Pancreas (tissue), 10 donors: ENCODE measurements around the gene B4GALNT3. TPM values are rescaled to one million over a fixed set of nuclear protein-coding genes. Genes with fewer than 3 reads are reported as not detected.

Source experiments
- ATAC-seq, 4 donors: fragments of 200-7000 bp; cut with Tn5 transposase; one replicate each; pipeline versions ENCODE4 v1.8.0 to v1.9.1; 2020; ENCODE audit warnings: mild to moderate bottlenecking in 4 of 4, moderate library complexity in 4 of 4
- DNase-seq, 6 donors: peaks; one replicate each; pipeline ENCODE4 v3.0.0-alpha.2; 2020
- FAIRE-seq: peaks from 2 replicates; lab custom pipeline; 2012; peaks lifted over from hg19 to GRCh38; lab: Jason Lieb, UNC
- H3K27ac ChIP-seq, 4 donors: fragments of 200-600 bp; sonication (generic); 1 replicate in 3 of 4; 2 replicates in 1 of 4; pipeline versions ENCODE4 v1.5.0 to v1.8.0; 2020
- H3K27me3 ChIP-seq, 4 donors: fragments of 200-600 bp; one replicate each; pipeline ENCODE4 v1.8.0; 2021
- H3K36me3 ChIP-seq, 3 donors: fragments of 200-600 bp; sonication (generic) in 1 of 3; one replicate each; pipeline versions ENCODE4 v1.5.0 to v1.8.0; 2020 to 2021
- H3K4me1 ChIP-seq, 3 donors: fragments of 200-600 bp; one replicate each; pipeline ENCODE4 v1.8.0; 2021
- H3K4me3 ChIP-seq, 4 donors: fragments of 200-600 bp; sonication (generic) in 2 of 4; one replicate each; pipeline versions ENCODE4 v1.5.0 to v1.8.0; 2020 to 2021
- H3K9me3 ChIP-seq, 4 donors: fragments of 200-600 bp; one replicate each; pipeline ENCODE4 v1.8.0; 2021
- CTCF ChIP-seq, 4 donors: fragments of 200-600 bp; sonication (generic) in 3 of 4; IDR thresholded peaks; one replicate each; pipeline versions ENCODE4 v1.5.0 to v1.8.0; 2021; ENCODE audit warnings: antibody characterized with exemption in 4 of 4
- WGBS, 2 donors: extraction: QIAGEN DNeasy Blood & Tissue Kit; methylation state at CpG; one replicate each; pipeline ENCODE4 v1.1.7; 2013; 5-methylcytosine and 5-hydroxymethylcytosine counted together
- intact Hi-C, 3 donors: fragments of 100-400 bp; cut with DNase I; formaldehyde crosslinking; loops; one replicate each; pipeline versions ENCODE4 v1.11.1 to v1.14.2; 2022
- polyA plus RNA-seq, 2 donors: library from polyadenylated mRNA; stranded (reverse); fragments of 200-250 nt; gene quantifications; one replicate each; pipeline ENCODE4 v1.2.3, GENCODE V29; 2013
- total RNA-seq, 6 donors: library from RNA; stranded (reverse); fragmentation: NEBNext Ultra II Directional in 4 of 6; extraction: Animal tissue kit (Norgen Biotek cat#: 25700) in 4 of 6; gene quantifications; one replicate each; pipeline versions ENCODE4 v1.2.1 to v1.2.4, GENCODE V29; 2021 to 2023
- donor health status: healthy with polysubstance abuse.
- donor health status: DM: no; HTN: no; CAD: no; lungs with moderate emphysema.
- donor health status: DM: no; HTN: no; CAD: no.
- donor health status: control.
- donor health status: control.
- donor health status: Bipolar disorder and iron deficiency.
- donor health status: DM: yes; HTN: yes; CAD: no.
- donor health status: DM: no; HTN: no; CAD: no.
- donor health status: DM: no; HTN: no; CAD: no.
- donor health status: DM: yes; HTN: yes; CAD: no.

The B4GALNT3 gene
- total and polyA plus RNA-seq, 8 donors = 3.8 to 19.5 (median 7.7) TPM

- intact Hi-C loops = no loop called here
- Histone ChIP-seq H3K27me3 (peaks cover 0 to 3% (median 0%) of the 10 kb centered on the region in 4 donors), H3K36me3 (no peaks in the 10 kb centered on the region), H3K27ac (no peak overlapping the region), H3K4me1 (no peaks in the 10 kb centered on the region), H3K9me3 (no peaks in the 10 kb centered on the region), H3K4me3 (no peak overlapping the region)
- FAIRE-seq = no peak
- no peak for TF ChIP-seq CTCF (IDR thresholded peaks at IDR 0.05)
- ATAC-seq = peak in 1 of 4 donors; percentile 6
- 65 to 68% methylated on average over 18 of the region's 18 CpGs for WGBS, 2 donors
- DNase-seq = no peak
Observed at GRCh38 chr12:550473-551260, 90.9 kb downstream of the B4GALNT3 start.

GRCh38 chr12:552466-552865 lies 92.7 kb downstream of the B4GALNT3 start:
- intact Hi-C loops = no loop called here
- no peak for TF ChIP-seq CTCF (IDR thresholded peaks at IDR 0.05)
- FAIRE-seq (no peak), DNase-seq (no peak), ATAC-seq (no peak)
- Histone ChIP-seq H3K4me1 (no peaks in the 10 kb centered on the region), H3K36me3 (no peaks in the 10 kb centered on the region), H3K27ac (no peak overlapping the region), H3K4me3 (no peak overlapping the region), H3K27me3 (no peaks in the 10 kb centered on the region), H3K9me3 (no peaks in the 10 kb centered on the region)
- 55 to 68% methylated on average over 6 of the region's 6 CpGs for whole genome bisulfite sequencing, 2 donors

GRCh38 chr12:553216-554000 lies 93.7 kb downstream of the B4GALNT3 start:
- no peaks in the 10 kb centered on the region for H3K27me3 ChIP-seq
- no peak for TF ChIP-seq CTCF (IDR thresholded peaks at IDR 0.05)
- no peak overlapping the region for H3K4me3 ChIP-seq
- intact Hi-C loops = no loop called here
- no peaks in the 10 kb centered on the region for H3K36me3 ChIP-seq
- WGBS, 2 donors = 83 to 88% methylated on average over 23 of the region's 23 CpGs
- H3K4me1 ChIP-seq = no peaks in the 10 kb centered on the region
- ATAC-seq = peak in 1 of 4 donors; percentile 16
- DNase-seq = no peak
- no peak overlapping the region for H3K27ac ChIP-seq
- H3K9me3 ChIP-seq = no peaks in the 10 kb centered on the region
- no peak for FAIRE-seq

GRCh38 chr12:554001-554285 lies 94.2 kb downstream of the B4GALNT3 start:
- Histone ChIP-seq H3K9me3 (no peaks in the 10 kb centered on the region), H3K27ac (no peak overlapping the region), H3K4me1 (no peaks in the 10 kb centered on the region), H3K36me3 (no peaks in the 10 kb centered on the region), H3K27me3 (no peaks in the 10 kb centered on the region), H3K4me3 (no peak overlapping the region)
- 74 to 78% methylated on average over 8 of the region's 8 CpGs for WGBS, 2 donors
- ATAC-seq = no peak
- no peak for TF ChIP-seq CTCF (IDR thresholded peaks at IDR 0.05)
- intact Hi-C loops = no loop called here
- FAIRE-seq = no peak
- no peak for DNase-seq

- no peaks in the 10 kb centered on the region for H3K36me3 ChIP-seq
- H3K4me1 ChIP-seq = no peaks in the 10 kb centered on the region
- TF ChIP-seq CTCF (IDR thresholded peaks at IDR 0.05) = no peak
- H3K27me3 ChIP-seq = no peaks in the 10 kb centered on the region
- no peak overlapping the region for H3K27ac ChIP-seq
- H3K4me3 ChIP-seq = no peak overlapping the region
- FAIRE-seq (no peak), DNase-seq (peak in 1 of 6 donors; percentile 61), ATAC-seq (no peak)
- WGBS, 2 donors = 85% methylated on average over 20 of the region's 20 CpGs
- intact Hi-C loops = no loop called here
- no peaks in the 10 kb centered on the region for H3K9me3 ChIP-seq
Observed at GRCh38 chr12:556498-556897, 96.8 kb downstream of the B4GALNT3 start.
